SK-N-MC (cell line): ENCODE results near the gene MRPS23.

Experiments
- DNase-seq: peaks from one replicate; pipeline ENCODE4 v3.0.0-alpha.2; 2011; ENCODE audit warnings: low read depth, low spot score
- H3K27ac ChIP-seq: fragments of 200-600 bp; sonication (generic); 2 replicates; pipeline ENCODE4 v1.5.1; 2016; ENCODE audit warnings: mixed run types
- H3K36me3 ChIP-seq: fragments of 200-600 bp; sonication (generic); 2 replicates; pipeline ENCODE4 v1.6.1; 2017; ENCODE audit warnings: antibody characterized with exemption, low read length, mixed read lengths; ENCODE audit not compliant: insufficient read depth
- H3K4me3 ChIP-seq: fragments of 200-600 bp; sonication (generic); 2 replicates; pipeline ENCODE4 v1.5.1; 2016
- H3K9ac ChIP-seq: fragments of 200-600 bp; sonication (generic); 2 replicates; pipeline ENCODE4 v1.8.0; 2017; ENCODE audit warnings: mixed run types, mixed read lengths; ENCODE audit not compliant: insufficient read length
- H3K9me3 ChIP-seq: fragments of 200-600 bp; sonication (generic); 2 replicates; pipeline ENCODE4 v1.6.1; 2017; ENCODE audit warnings: low read depth, mild to moderate bottlenecking, antibody characterized with exemption, low read length, moderate library complexity, mixed read lengths
- EZH2 ChIP-seq: fragments of 200-600 bp; sonication (generic); IDR thresholded peaks from one replicate; pipeline ENCODE4 v1.6.1; 2017; ENCODE audit warnings: antibody characterized with exemption
- FOXP2 ChIP-seq: optimal IDR thresholded peaks from 2 replicates; pipeline ENCODE3; 2011; ENCODE audit warnings: mild to moderate bottlenecking, moderate library complexity; ENCODE audit not compliant: insufficient read depth; ENCODE audit errors: extremely low read length, control extremely low read depth
- POLR2AphosphoS5 ChIP-seq: IDR thresholded peaks from 2 replicates; pipeline ENCODE4 v1.6.1; 2012; ENCODE audit warnings: mild to moderate bottlenecking, low read depth, low read length, borderline replicate concordance

The MRPS23 gene

DNA sequence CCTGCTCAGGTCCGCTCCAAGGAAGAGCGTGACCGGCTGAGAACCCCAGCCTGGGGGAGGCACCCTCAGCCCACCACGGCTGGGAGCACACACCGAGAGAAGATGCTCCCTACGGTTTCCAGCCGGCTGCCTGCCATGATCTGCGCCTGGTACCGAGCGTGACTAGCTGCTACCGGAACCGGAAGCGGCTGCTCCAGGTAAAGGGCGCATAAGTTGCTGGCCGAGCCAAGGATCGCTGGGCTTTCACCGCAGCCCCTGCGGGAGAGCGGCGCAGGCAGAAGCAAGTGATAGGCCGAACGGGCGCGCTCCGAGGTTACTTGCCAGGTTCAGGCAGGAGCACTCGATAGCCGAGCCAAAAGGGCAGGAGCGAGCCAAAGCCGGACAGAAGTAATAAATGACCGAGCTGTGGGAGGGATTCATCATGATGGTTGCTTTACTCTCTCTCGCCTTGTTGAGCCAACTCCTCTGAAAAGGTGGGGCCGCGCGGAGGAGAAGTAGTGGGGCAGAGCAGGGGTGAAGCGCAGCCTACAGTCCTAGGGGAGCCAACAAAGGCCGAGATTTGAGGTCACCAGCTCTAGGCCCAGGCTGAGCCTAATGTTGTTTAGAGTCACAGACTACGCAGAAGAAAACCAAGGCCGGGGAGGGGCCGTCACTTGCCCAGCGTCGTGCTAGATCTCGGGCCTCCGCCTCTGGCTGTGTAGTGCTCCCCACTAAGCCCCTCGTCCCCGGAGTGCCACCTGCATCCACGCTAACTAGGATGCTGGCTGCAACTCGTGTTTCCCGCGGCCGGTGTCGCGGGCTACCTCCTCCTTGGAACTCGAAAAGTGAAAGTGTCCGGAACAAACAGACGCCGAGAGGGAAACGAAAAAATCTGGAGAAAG lies at the start of gene MRPS23:
Gene MRPS23 (minus strand): TSS at position 171 of the 881 bp plus-strand sequence. CDS start 34 bp downstream, at position 137.
- H3K4me3 ChIP-seq = peak within 1 kb of the TSS; percentile 93
- peak; percentile 89 for TF ChIP-seq POLR2AphosphoS5
- no peak for TF ChIP-seq FOXP2
- peak; percentile 87 for DNase-seq
- peaks cover 12% of the 10 kb centered on the region for H3K36me3 ChIP-seq
- peak within 1 kb of the TSS; percentile 61; the same call in 1 of the 2 replicates for H3K27ac ChIP-seq
- no peaks in the 10 kb centered on the region for H3K9me3 ChIP-seq
- H3K9ac ChIP-seq = peak within 1 kb of the TSS; percentile 87

DNA sequence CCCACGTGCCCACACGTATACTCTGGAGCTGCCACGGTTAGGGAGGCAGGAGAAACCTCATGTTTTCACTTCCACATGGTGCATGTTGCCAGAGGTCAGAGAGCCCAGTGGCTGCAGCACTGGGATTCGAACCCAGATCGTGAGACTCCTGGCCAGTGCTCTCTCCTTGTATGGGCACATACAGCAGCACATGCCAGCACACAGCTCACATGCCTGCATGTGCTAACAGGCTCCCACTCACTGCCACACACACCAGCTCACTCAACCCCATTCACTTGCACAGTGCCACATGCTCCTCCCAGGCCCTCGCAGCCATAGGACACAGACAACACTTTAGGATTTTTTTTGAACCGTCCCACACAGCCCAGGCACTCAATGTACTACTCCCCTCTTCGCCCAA lies 49.5 kb upstream of the MRPS23 start:
- H3K27ac ChIP-seq = no peak overlapping the region
- no peak for TF ChIP-seq FOXP2
- no peak for TF ChIP-seq POLR2AphosphoS5
- TF ChIP-seq EZH2 = no peak
- H3K9me3 ChIP-seq = no peaks in the 10 kb centered on the region
- H3K9ac ChIP-seq = no peak overlapping the region
- no peak for DNase-seq
- H3K36me3 ChIP-seq = no peaks in the 10 kb centered on the region
- no peak overlapping the region for H3K4me3 ChIP-seq

DNA sequence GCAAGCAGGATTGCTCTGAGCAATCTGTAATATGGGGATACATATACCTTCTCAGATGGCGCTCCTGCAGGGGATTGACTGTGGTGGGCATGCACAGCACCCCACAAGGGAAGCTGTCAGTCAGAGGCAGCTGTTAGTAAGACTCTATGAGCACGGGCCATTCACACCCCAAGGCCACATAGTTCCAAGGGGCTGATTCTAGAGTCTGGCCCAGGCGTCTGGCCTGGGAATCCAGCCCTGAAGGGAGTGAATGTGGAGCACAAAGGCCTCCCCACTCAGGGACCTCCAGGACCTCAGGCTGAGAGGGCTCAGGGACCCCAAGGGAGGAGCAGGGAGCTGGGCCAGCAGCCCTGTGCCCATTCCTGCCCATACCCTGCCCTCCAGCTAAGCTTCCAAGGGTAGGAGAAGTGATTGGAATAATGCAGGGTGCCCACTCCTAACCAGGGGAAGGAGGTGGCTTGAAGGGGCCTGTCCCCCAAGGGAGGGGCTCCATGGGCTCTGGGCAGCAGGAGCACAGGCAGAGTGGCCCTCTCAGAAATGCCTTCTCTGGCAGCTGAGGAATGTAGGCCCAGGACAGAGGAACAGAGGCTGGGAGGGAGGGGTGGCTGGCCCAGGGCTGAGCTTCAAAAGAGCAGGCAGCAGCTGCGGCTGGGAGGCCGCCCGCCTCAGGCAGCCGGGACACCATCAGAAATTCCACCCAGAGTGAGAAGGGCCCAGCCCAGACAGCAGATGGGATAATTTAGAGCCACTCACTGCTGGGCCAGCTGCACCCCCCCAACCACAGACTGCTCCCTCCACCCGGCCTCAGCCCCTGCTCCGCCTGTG lies 48.9 kb upstream of the MRPS23 start:
- no peak for DNase-seq
- TF ChIP-seq POLR2AphosphoS5 (no peak), FOXP2 (no peak), EZH2 (no peak)
- H3K4me3 ChIP-seq = no peak overlapping the region
- H3K9me3 ChIP-seq = no peaks in the 10 kb centered on the region
- H3K36me3 ChIP-seq = no peaks in the 10 kb centered on the region
- no peak overlapping the region for H3K9ac ChIP-seq
- H3K27ac ChIP-seq = no peak overlapping the region

- Histone ChIP-seq H3K27ac (no peak overlapping the region), H3K9me3 (no peaks in the 10 kb centered on the region), H3K4me3 (no peak overlapping the region), H3K36me3 (no peaks in the 10 kb centered on the region), H3K9ac (no peak overlapping the region)
- no peak for DNase-seq
- no peak for TF ChIP-seq FOXP2
- no peak for TF ChIP-seq EZH2
- no peak for TF ChIP-seq POLR2AphosphoS5
Observed at GRCh38 chr17:57895382-57896060, 45.7 kb upstream of the MRPS23 start.

DNA sequence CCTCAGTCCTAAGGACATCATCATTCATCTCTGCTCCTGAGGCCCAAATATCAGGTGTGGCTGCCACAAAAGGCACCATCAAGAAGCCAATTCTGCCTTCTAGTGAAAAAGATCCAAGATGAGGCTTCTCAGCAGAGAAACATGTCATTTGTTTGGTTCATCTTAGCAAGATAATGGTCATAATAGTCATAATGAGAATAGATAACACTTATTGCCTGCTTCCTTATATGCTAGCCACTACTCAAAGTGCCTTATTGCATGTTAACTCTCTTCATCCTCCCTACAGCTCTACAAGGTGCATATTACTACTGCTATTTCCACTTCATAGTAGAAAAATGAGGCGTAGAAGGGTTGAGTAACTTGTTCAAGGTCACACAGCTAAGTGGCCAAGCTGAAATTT lies 45.0 kb upstream of the MRPS23 start:
- no peak for DNase-seq
- no peak overlapping the region for H3K4me3 ChIP-seq
- no peak overlapping the region for H3K27ac ChIP-seq
- no peaks in the 10 kb centered on the region for H3K9me3 ChIP-seq
- TF ChIP-seq POLR2AphosphoS5 (no peak), EZH2 (no peak), FOXP2 (no peak)
- no peaks in the 10 kb centered on the region for H3K36me3 ChIP-seq
- H3K9ac ChIP-seq = no peak overlapping the region

GRCh38 chr17:57892820-57893595 lies 43.2 kb upstream of the MRPS23 start:
- peak overlapping the region; percentile 58 for H3K4me3 ChIP-seq
- H3K9ac ChIP-seq = no peak overlapping the region
- DNase-seq = no peak
- no peaks in the 10 kb centered on the region for H3K9me3 ChIP-seq
- no peaks in the 10 kb centered on the region for H3K36me3 ChIP-seq
- TF ChIP-seq EZH2 (no peak), POLR2AphosphoS5 (no peak)
- peak overlapping the region; percentile 83 for H3K27ac ChIP-seq

GRCh38 chr17:57892146-57892819 lies 42.4 kb upstream of the MRPS23 start:
- Histone ChIP-seq H3K9ac (no peak overlapping the region), H3K27ac (no peak overlapping the region), H3K36me3 (no peaks in the 10 kb centered on the region), H3K4me3 (no peak overlapping the region), H3K9me3 (no peaks in the 10 kb centered on the region)
- TF ChIP-seq POLR2AphosphoS5 (no peak), FOXP2 (no peak), EZH2 (no peak)
- DNase-seq = no peak
